HG02678 (cell line): ENCODE measurements around the gene APELA.
"Not testable (repeated sequence)": the region's sequence is repeated elsewhere in the genome, so short reads cannot be mapped to it uniquely, and the experiment has no call there.

Experiments
- ATAC-seq: cut with Tn5 transposase; IDR thresholded peaks from one replicate; pipeline ENCODE4 v1.9.1; 2021; ENCODE audit warnings: mild to moderate bottlenecking, moderate library complexity; ENCODE audit not compliant: unreplicated experiment

The APELA gene

GRCh38 chr4:164924670-164925238 lies 47.8 kb downstream of the APELA start:
- peak; percentile 74 for ATAC-seq

GRCh38 chr4:164926301-164926700 lies 49.3 kb downstream of the APELA start:
- no peak for ATAC-seq

DNA sequence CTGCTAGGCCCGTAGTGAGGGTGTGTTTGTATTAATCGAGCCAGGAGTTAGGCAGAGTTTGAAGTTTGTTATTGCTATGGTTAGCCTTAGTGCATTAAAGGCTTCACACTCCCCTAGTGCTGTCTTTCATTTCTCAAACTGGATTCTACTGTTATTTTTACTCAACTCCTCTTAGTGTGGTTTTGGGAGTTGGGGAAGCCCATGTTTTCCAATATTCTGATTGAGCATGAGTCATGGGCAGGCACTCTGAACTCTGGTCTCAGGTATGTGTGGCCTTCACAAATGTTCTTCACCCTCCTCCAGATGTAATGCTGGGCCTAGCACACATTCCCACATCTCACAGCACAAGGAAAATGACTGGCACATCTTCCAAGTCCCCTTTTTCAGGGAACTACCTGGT lies 50.1 kb downstream of the APELA start:
- not testable (repeated sequence) for ATAC-seq

GRCh38 chr4:164930647-164931046 lies 53.7 kb downstream of the APELA start:
- ATAC-seq = no peak

DNA sequence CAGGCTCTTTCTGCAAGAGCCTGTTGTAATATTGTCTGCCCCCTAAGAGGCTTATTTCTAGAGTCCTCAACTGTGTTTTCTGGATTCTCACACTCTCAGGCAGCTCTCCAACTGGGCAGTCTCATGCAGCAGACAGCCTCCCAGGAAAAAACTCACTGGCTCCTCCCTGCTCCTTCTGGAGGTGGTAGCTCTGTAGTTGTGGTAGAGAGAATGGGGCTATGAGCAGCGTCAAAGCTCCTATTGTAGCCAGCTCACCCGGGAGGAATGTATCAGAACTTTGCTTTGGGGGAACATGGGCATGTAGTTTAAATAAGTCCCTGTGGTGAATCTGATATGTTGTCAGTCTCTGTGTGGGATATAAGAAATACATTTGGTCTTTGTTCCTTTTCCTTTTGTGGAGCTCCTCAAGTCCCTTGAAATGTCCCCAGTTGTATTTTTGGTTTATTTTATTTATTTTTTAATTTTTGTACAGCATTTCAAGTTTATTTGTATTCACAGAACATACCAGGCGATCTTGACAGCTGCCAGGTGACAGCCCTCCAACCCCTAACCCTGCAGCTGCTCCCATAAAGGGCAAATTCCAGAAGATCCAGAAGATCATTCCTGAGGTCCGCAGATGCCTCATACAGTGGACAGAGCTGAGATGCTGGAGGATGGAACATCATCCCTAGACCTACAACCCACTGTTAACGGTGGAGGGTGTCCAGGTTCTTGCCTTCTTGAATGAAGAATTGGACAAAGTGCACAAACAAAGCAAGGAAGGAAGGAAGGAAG lies 54.8 kb downstream of the APELA start:
- no peak for ATAC-seq

- ATAC-seq = no peak
These were observed 56.3 kb downstream of the APELA start for GRCh38 chr4:164933244-164933643.

DNA sequence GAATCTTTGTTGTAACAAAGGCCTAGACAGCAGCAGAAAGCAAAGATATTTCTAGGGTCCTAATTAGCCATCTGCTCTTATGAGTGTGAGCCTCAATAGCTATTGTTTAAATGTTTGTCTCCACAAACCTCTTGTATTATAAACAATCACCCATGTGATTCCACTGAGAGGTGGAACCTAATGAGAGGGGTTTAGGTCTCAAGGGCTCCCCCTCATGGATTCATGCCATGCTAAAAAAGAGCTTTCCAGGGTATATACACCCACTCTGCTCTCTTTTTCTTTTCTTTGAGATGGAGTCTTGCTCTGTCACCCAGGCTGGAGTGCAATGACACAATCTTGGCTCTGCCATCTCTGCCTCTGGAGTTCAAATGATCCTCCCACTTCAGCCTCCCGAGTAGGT lies 58.4 kb downstream of the APELA start:
- ATAC-seq = peak; percentile 63

GRCh38 chr4:164935865-164936606 lies 59.1 kb downstream of the APELA start:
- peak; percentile 53 for ATAC-seq

DNA sequence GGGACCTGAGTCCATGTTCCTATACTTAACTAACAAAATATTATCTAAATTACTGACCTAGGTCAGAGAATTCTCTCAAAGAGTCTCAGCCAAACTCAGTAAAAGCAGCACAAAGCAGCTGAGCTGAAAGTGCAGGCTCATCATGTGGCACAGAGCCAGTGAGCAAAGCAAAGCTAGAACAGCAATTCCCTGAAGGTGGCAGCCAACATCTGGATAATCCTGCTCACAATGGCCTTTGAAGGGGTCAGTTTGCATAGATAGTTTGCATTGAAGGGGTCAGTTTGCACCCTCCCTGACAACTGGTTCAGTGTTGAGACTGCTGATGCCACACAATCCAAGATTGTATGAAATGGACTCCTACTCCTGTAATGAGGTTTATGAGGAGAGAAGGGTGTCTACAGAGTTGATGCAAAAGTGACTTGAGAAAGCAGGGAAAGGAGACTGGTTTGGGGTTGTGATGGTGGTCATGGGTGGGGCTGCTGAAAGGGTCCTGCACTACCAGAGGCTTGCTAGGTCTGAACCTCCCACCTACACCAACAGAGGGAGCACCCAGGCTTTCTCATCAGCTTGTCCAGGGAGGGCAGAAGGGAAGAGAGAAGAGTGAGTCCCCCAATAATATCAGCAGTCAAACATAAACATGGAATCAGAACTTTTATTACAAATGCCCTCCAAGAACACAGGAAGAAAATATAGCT lies 60.7 kb downstream of the APELA start:
- ATAC-seq = peak; percentile 52

- ATAC-seq = no peak
These were observed 66.2 kb downstream of the APELA start for GRCh38 chr4:164943192-164943591.

- no peak for ATAC-seq
These were observed 68.2 kb downstream of the APELA start for GRCh38 chr4:164945146-164945545.

DNA sequence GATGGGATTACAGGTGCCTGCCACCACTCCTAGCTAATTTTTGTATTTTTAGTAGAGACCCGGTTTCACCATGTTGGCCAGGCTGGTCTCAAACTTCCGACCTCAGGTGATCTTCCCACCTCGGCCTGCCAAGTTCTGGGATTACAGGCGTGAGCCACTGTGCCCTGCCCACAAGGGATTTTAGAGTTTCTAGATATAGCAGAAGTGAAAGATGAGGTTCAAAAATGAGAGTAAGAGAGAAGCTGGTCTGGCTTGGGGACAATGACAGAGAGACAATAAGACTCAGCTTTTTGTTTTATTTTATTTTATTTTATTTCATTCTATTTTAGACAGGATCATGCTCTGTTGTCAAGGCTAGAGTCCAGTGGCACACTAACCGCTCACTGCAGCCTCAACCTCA lies 69.8 kb downstream of the APELA start:
- ATAC-seq = no peak
